HG03103 (cell line): ENCODE data around the gene MYOG.

Experiments
- ATAC-seq: cut with Tn5 transposase; IDR thresholded peaks from one replicate; pipeline ENCODE4 v1.9.1; 2021; ENCODE audit warnings: low read depth; ENCODE audit not compliant: unreplicated experiment

MYOG gene

DNA sequence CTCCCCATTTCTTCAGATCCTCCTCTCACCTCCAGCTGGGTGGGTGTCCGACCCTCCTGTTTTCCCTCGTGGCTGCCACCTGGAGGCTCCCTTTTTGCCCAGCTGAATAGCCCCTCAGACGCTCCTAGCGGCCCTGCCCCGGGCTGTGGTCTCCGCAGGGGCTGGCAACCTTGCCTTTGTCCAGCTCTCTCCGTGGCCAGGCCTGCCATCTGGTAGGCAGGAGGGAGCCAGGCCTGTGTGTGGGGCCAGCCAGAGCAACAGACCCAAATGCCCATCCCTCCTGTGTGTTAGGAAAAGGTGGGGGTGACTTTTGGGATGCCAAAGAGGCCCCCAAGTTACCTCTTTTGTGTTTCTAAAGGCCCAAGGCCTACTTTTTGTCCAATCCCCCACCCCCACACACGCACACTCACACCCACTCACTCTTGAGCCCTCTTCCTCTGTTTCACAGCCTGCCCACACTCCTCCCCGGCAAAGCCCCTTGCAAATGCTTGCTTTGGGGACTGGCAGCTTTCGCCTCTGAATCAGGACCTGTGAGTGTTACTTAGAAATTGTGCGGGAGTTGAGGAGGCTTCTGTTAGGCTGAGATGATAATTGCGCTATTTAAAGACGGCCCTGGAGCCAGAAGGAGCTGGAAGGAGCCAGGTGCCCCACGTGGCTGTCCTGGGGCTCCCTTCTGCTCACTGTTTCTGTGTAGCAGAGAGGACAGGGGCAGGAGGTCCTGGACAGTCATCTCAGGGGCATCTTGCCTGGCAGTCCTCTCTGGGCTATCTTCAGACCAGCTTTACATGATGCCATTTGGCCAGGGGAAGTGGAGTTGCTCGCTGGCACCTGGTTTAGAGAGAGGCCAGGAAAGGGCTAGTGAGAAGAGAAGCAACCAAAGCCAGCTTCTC lies 50.5 kb downstream of the MYOG start:
- no peak for ATAC-seq

DNA sequence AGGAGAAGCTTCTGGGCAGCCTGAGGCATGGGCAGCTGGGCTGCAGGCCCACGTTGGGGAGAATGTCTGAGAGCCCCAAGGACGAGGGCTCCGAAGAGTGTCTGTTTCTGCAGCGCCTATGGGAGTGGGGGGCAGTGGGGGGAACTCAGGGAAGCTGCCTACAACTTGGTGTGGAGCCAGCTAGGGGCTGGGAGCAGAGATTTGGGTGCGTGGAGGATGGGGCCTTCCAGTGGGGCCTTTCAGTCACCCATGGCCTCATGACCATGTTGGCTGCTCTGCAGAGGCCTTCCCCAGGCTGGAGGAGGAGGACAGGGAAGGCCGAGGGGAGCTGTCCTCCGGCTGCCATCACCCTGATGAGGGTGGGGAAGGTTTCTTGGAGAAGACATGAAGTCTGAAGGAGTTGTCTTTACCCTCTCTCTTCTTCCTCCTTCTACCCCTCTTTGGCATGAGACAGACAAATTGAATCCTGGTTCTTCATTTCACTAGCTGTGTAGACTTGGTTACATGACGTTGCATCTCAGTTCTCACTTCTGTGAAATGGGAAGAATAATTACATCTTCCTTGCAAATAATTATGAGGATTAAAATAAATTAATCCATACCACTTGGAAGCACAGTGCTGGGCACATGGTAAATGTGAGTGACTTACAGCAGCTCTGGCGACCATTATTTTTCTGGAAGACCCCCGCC lies 51.2 kb downstream of the MYOG start:
- ATAC-seq = no peak

DNA sequence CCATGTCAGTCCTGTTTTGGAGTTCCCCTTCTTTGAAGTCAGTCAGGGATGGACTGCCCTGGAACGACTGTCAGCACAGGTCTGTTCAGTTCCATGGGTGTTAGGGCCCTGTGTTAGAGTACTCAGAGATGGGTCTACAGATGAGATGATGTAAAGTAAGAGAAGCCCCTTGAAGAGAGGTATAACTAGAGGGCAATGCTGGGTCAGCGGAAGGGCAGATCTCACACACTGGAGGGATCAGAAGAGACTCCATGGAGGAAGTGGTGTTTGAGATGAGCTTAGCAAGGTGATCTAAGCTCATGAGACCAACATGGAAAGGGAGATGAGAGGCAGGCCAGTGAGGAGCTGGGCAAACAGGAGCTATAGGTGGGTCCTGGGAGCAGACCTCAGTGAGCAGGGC lies 51.9 kb downstream of the MYOG start:
- no peak for ATAC-seq

DNA sequence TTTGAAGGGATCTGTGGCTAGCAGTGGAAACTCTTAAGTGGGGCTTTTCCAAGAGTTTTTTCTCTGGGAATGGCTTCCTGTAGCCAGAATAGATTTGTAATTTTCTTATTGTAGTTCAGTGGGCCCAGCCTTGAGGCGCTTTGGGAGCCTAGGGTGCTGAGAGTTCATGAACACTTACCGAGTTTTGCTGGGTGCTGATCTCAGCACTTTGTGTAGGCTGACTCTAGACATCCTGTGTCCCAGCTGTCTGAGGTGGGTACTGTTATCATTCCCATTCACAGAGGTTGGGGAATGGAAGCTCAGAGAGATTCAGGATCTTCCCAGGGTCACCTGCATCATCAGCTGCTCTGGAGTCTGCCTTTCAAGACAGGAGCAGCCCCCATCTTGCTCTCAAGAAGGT lies 52.5 kb downstream of the MYOG start:
- no peak for ATAC-seq
